IPS-15b (cell line): Measurements from ENCODE around the gene GLDN.
A peak's percentile ranks its signal among the peaks of the same experiment; 100 is the strongest.

Experiments used
- H3K27me3 ChIP-seq: one replicate; pipeline ENCODE4 v1.6.1; 2013; ENCODE audit warnings: low read length; ENCODE audit not compliant: control insufficient read depth, insufficient read depth
- H3K36me3 ChIP-seq: one replicate; pipeline ENCODE4 v1.6.1; 2013; ENCODE audit warnings: low read length; ENCODE audit not compliant: control insufficient read depth, insufficient read depth
- H3K4me1 ChIP-seq: one replicate; pipeline ENCODE4 v1.6.1; 2013; ENCODE audit warnings: mild to moderate bottlenecking, low read length; ENCODE audit not compliant: control insufficient read depth, insufficient read depth
- H3K4me3 ChIP-seq: one replicate; pipeline ENCODE4 v1.5.1; 2013; ENCODE audit warnings: low read depth, low read length
- H3K9ac ChIP-seq: one replicate; pipeline ENCODE4 v1.6.1; 2013; ENCODE audit warnings: low read depth, mild to moderate bottlenecking, low read length
- H3K9me3 ChIP-seq: one replicate; pipeline ENCODE4 v1.6.1; 2013; ENCODE audit warnings: mild to moderate bottlenecking, low read length; ENCODE audit not compliant: control insufficient read depth, insufficient read depth

GLDN gene

GRCh38 chr15:51341366-51342226 lies at the start of gene GLDN:
Gene GLDN, plus strand, starts transcription at chr15:51341655. Its CDS starts 30 bp downstream, at chr15:51341685.
- peak within 1 kb of the TSS; percentile 65 for H3K4me3 ChIP-seq
- H3K36me3 ChIP-seq: no peaks in the 10 kb centered on the region
- H3K4me1 ChIP-seq: no peaks in the 10 kb centered on the region
- no peak within 1 kb of the TSS for H3K9ac ChIP-seq
- no peaks in the 10 kb centered on the region for H3K9me3 ChIP-seq
- H3K27me3 ChIP-seq: peaks cover 63% of the 10 kb centered on the region

- no peaks in the 10 kb centered on the region for H3K9me3 ChIP-seq
- H3K4me3 ChIP-seq: no peak overlapping the region
- H3K4me1 ChIP-seq: no peaks in the 10 kb centered on the region
- H3K9ac ChIP-seq: no peak overlapping the region
- no peaks in the 10 kb centered on the region for H3K27me3 ChIP-seq
- H3K36me3 ChIP-seq: no peaks in the 10 kb centered on the region
Observed at GRCh38 chr15:51298620-51299019, 42.8 kb upstream of the GLDN start.

GRCh38 chr15:51299187-51300015 lies 42.1 kb upstream of the GLDN start:
- H3K36me3 ChIP-seq: no peaks in the 10 kb centered on the region
- no peak overlapping the region for H3K9ac ChIP-seq
- no peaks in the 10 kb centered on the region for H3K4me1 ChIP-seq
- no peaks in the 10 kb centered on the region for H3K9me3 ChIP-seq
- H3K27me3 ChIP-seq: no peaks in the 10 kb centered on the region
- H3K4me3 ChIP-seq: no peak overlapping the region

GRCh38 chr15:51302480-51302879 lies 39.0 kb upstream of the GLDN start:
- Histone ChIP-seq H3K4me1 (no peaks in the 10 kb centered on the region), H3K9me3 (no peaks in the 10 kb centered on the region), H3K9ac (no peak overlapping the region), H3K36me3 (no peaks in the 10 kb centered on the region), H3K27me3 (no peaks in the 10 kb centered on the region), H3K4me3 (no peak overlapping the region)

- H3K36me3 ChIP-seq: no peaks in the 10 kb centered on the region
- no peaks in the 10 kb centered on the region for H3K27me3 ChIP-seq
- no peak overlapping the region for H3K4me3 ChIP-seq
- H3K9ac ChIP-seq: no peak overlapping the region
- no peaks in the 10 kb centered on the region for H3K9me3 ChIP-seq
- H3K4me1 ChIP-seq: no peaks in the 10 kb centered on the region
Observed at GRCh38 chr15:51303462-51303980, 37.9 kb upstream of the GLDN start.

- no peaks in the 10 kb centered on the region for H3K4me1 ChIP-seq
- no peak overlapping the region for H3K9ac ChIP-seq
- no peaks in the 10 kb centered on the region for H3K36me3 ChIP-seq
- no peaks in the 10 kb centered on the region for H3K9me3 ChIP-seq
- H3K27me3 ChIP-seq: no peaks in the 10 kb centered on the region
- H3K4me3 ChIP-seq: no peak overlapping the region
Observed at GRCh38 chr15:51307325-51307724, 34.1 kb upstream of the GLDN start.

GRCh38 chr15:51307811-51308210 lies 33.6 kb upstream of the GLDN start:
- Histone ChIP-seq H3K9me3 (no peaks in the 10 kb centered on the region), H3K9ac (no peak overlapping the region), H3K36me3 (no peaks in the 10 kb centered on the region), H3K4me1 (no peaks in the 10 kb centered on the region), H3K4me3 (no peak overlapping the region), H3K27me3 (no peaks in the 10 kb centered on the region)

GRCh38 chr15:51310064-51310463 lies 31.4 kb upstream of the GLDN start:
- Histone ChIP-seq H3K9ac (no peak overlapping the region), H3K4me1 (no peaks in the 10 kb centered on the region), H3K27me3 (no peaks in the 10 kb centered on the region), H3K9me3 (no peaks in the 10 kb centered on the region), H3K4me3 (no peak overlapping the region), H3K36me3 (no peaks in the 10 kb centered on the region)

GRCh38 chr15:51311510-51311909 lies 29.9 kb upstream of the GLDN start:
- Histone ChIP-seq H3K27me3 (no peaks in the 10 kb centered on the region), H3K9ac (no peak overlapping the region), H3K9me3 (no peaks in the 10 kb centered on the region), H3K4me1 (no peaks in the 10 kb centered on the region), H3K36me3 (no peaks in the 10 kb centered on the region), H3K4me3 (no peak overlapping the region)

GRCh38 chr15:51312166-51313073 lies 29.0 kb upstream of the GLDN start:
- Histone ChIP-seq H3K27me3 (no peaks in the 10 kb centered on the region), H3K4me3 (no peak overlapping the region), H3K4me1 (no peaks in the 10 kb centered on the region), H3K9me3 (no peaks in the 10 kb centered on the region), H3K36me3 (no peaks in the 10 kb centered on the region), H3K9ac (no peak overlapping the region)

GRCh38 chr15:51313074-51313393 lies 28.4 kb upstream of the GLDN start:
- Histone ChIP-seq H3K9me3 (no peaks in the 10 kb centered on the region), H3K4me1 (no peaks in the 10 kb centered on the region), H3K27me3 (no peaks in the 10 kb centered on the region)

More at GRCh38 chr15:51313074-51313393, 28.4 kb upstream of the GLDN start:
- Histone ChIP-seq H3K9ac (no peak overlapping the region), H3K4me3 (no peak overlapping the region), H3K36me3 (no peaks in the 10 kb centered on the region)
